Breast epithelium (tissue), 3 donors: ENCODE results near the gene RHEB.

ENCODE experiments used
- POLR2A ChIP-seq: fragments of 450-650 bp; IDR thresholded peaks from one replicate; pipeline ENCODE4 v1.6.1; 2016; ENCODE audit warnings: antibody characterized with exemption, mild to moderate bottlenecking, moderate library complexity
- POLR2AphosphoS5 ChIP-seq, 3 donors: sonication (generic); formaldehyde crosslinking; IDR thresholded peaks; one replicate each; pipeline ENCODE4 v1.6.1; 2017; ENCODE audit warnings: antibody characterized with exemption in 3 of 3
- TF ChIP-seq, protein P1 (sequence below), 3 donors: fragments of 450-650 bp; IDR thresholded peaks; one replicate each; pipeline ENCODE4 v1.5.1; 2016 to 2017; ENCODE audit warnings: antibody characterized with exemption in 3 of 3, mild to moderate bottlenecking in 3 of 3, moderate library complexity in 3 of 3

DNA sequence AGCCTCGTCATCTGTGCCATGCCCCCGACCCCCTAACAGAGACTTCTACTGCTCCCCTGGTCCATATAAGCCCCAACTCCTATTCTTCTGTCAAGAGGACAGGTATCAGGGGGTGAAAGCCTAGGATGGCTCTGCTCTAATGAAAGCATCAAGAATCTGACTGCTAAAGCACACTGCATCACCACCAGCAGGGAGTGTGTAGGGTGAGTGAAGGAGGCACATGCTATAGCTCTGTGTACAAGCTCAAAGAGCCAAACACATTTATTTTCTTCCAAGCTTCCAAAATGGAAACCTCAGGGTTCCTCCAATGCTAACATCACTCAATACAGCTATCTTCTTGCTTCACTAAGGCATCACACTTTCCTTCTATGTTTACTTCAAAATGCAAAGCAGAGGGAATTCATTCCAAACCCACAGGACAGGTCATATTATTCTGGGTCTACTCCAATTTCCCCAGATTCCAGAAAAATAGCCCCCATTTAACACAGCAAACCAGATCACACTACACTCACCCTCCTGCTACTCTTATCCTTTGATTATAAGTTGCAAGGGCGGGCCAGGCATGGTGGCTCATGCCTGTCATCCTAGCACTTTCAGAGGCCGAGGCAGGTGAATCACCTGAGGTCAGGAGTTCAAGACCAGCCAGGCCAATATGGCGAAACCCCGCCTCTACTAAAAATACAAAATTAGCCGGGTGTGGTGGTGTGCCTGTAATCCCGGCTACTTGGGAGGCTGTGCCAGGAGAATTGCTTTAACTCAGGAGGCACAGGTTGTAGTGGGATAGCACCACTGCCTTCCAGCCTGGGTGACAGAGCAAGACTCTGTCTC is 36.6 kb downstream of the RHEB start:
- TF ChIP-seq POLR2A: no peak
- TF ChIP-seq, protein P1, sequence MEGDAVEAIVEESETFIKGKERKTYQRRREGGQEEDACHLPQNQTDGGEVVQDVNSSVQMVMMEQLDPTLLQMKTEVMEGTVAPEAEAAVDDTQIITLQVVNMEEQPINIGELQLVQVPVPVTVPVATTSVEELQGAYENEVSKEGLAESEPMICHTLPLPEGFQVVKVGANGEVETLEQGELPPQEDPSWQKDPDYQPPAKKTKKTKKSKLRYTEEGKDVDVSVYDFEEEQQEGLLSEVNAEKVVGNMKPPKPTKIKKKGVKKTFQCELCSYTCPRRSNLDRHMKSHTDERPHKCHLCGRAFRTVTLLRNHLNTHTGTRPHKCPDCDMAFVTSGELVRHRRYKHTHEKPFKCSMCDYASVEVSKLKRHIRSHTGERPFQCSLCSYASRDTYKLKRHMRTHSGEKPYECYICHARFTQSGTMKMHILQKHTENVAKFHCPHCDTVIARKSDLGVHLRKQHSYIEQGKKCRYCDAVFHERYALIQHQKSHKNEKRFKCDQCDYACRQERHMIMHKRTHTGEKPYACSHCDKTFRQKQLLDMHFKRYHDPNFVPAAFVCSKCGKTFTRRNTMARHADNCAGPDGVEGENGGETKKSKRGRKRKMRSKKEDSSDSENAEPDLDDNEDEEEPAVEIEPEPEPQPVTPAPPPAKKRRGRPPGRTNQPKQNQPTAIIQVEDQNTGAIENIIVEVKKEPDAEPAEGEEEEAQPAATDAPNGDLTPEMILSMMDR (IDR thresholded peaks at IDR 0.05): no peak
- no peak for TF ChIP-seq POLR2AphosphoS5 (IDR thresholded peaks at IDR 0.05)
